Measurements from ENCODE around the gene SLC6A8.
A peak's percentile ranks its signal among the peaks of the same experiment; 100 is the strongest.
"Not testable (repeated sequence)": the region's sequence is repeated elsewhere in the genome, so short reads cannot be mapped to it uniquely, and the experiment has no call there.

The SLC6A8 gene

GRCh38 chrX:153672531-153673427 lies 14.9 kb upstream of the SLC6A8 start:
- DNase-seq, result no peak

GRCh38 chrX:153673428-153674218 lies 14.1 kb upstream of the SLC6A8 start, which contains the start of gene PNCK:
PNCK (minus strand) TSS chrX:153673813; CDS start chrX:153673076, 737 bp downstream.
- no peak for DNase-seq

- no peak for DNase-seq
These were observed 13.4 kb upstream of the SLC6A8 start for GRCh38 chrX:153674219-153674851.

GRCh38 chrX:153681175-153681574 lies 6.6 kb upstream of the SLC6A8 start:
- no peak for DNase-seq

- peak; percentile 7 for DNase-seq
These were observed 4.2 kb upstream of the SLC6A8 start for GRCh38 chrX:153683486-153683885.

- DNase-seq, result peak; percentile 22
These were observed 3.1 kb upstream of the SLC6A8 start for GRCh38 chrX:153684467-153685155.

GRCh38 chrX:153685156-153685536 lies 2.6 kb upstream of the SLC6A8 start:
- DNase-seq, result peak; percentile 26

- DNase-seq, result no peak
These were observed 1.7 kb upstream of the SLC6A8 start for GRCh38 chrX:153685751-153686696.

- DNase-seq, result no peak
These were observed 1.0 kb upstream of the SLC6A8 start for GRCh38 chrX:153686711-153687110.

- DNase-seq, result no peak
These were observed 345 bp downstream of the SLC6A8 start for GRCh38 chrX:153688071-153688470.

GRCh38 chrX:153688506-153688905 lies 780 bp downstream of the SLC6A8 start:
- DNase-seq, result no peak

GRCh38 chrX:153688911-153689590 lies 1.3 kb downstream of the SLC6A8 start:
- no peak for DNase-seq

- no peak for DNase-seq
These were observed 2.1 kb downstream of the SLC6A8 start for GRCh38 chrX:153689654-153690465.

- DNase-seq, result no peak
These were observed 2.7 kb downstream of the SLC6A8 start for GRCh38 chrX:153690466-153690865.

- not testable (repeated sequence) for DNase-seq
These were observed 3.5 kb downstream of the SLC6A8 start for GRCh38 chrX:153691032-153691827.

- DNase-seq, result no peak
These were observed 4.3 kb downstream of the SLC6A8 start for GRCh38 chrX:153692003-153692402.

GRCh38 chrX:153692611-153693156 lies 5.0 kb downstream of the SLC6A8 start:
- DNase-seq, result no peak

GRCh38 chrX:153693216-153694086 lies 5.7 kb downstream of the SLC6A8 start:
- no peak for DNase-seq

All from activated CD4-positive, CD25-positive, alpha-beta regulatory T cell treated with anti-CD3 and anti-CD28 coated beads, Interleukin-2, amount 50 U/mL, for 72 hours (primary cell).